SK-N-SH (cell line): ENCODE results near the gene ARL8A. TPM values are rescaled to one million over a fixed set of nuclear protein-coding genes. Genes with fewer than 3 reads are reported as not detected.
"Not testable (repeated sequence)": the region's sequence is repeated elsewhere in the genome, so short reads cannot be mapped to it uniquely, and the experiment has no call there.

Experiments
- CTCF ChIA-PET: fragments of 300-600, 350-600 bp; formaldehyde crosslinking; extraction: SDS; loops from one replicate; lab custom pipeline; 2021; lab: Yijun Ruan, JAX
- POLR2A ChIA-PET: fragments of 350-600 bp; sonication (Branson Sonifier 250); formaldehyde crosslinking; extraction: SDS; loops from one replicate; lab custom pipeline; 2020; ENCODE audit warnings: antibody characterized with exemption, inconsistent platforms; lab: Yijun Ruan, JAX
- DNase-seq: peaks from one replicate; pipeline ENCODE4 v3.0.0; 2012
- H2AFZ ChIP-seq: fragments of 200-600 bp; sonication (generic); 2 replicates; pipeline ENCODE4 v1.8.1; 2016; ENCODE audit warnings: antibody characterized with exemption, mild to moderate bottlenecking, low read depth
- H3F3A ChIP-seq: fragments of 200-600 bp; sonication (generic); replicated peaks from 2 replicates; pipeline ENCODE3; 2016; ENCODE audit warnings: antibody characterized with exemption, mild to moderate bottlenecking; ENCODE audit not compliant: insufficient read depth
- H3K27ac ChIP-seq, 2 experiments: fragments of 200-500 bp in 1 of 2; fragments of 200-600 bp in 1 of 2; sonication (Bioruptor generic) in 1 of 2; sonication (generic), shearing (Covaris generic) in 1 of 2; 2 replicates each; pipeline versions ENCODE4 v1.5.1 to v1.6.1; 2014 to 2016; ENCODE audit warnings: low read depth in 2 of 2, inconsistent platforms in 1 of 2, low read length in 1 of 2, mild to moderate bottlenecking in 1 of 2, mixed read lengths in 1 of 2
- H3K27me3 ChIP-seq: fragments of 200-600 bp; sonication (generic), shearing (Covaris generic); 2 replicates; pipeline ENCODE4 v1.6.1; 2016; ENCODE audit warnings: mixed run types; ENCODE audit not compliant: insufficient read depth
- H3K36me3 ChIP-seq, 2 experiments: fragments of 200-500 bp in 1 of 2; fragments of 200-600 bp in 1 of 2; sonication (Bioruptor generic) in 1 of 2; sonication (generic) in 1 of 2; replicated peaks in 1 of 2; 2 replicates each; pipeline versions ENCODE3 to v1.5.1; 2014 to 2016; ENCODE audit warnings: low read length in 1 of 2, mild to moderate bottlenecking in 1 of 2; ENCODE audit not compliant: insufficient read depth in 2 of 2, control insufficient read depth in 1 of 2
- H3K4me1 ChIP-seq, 2 experiments: fragments of 200-500 bp in 1 of 2; fragments of 200-600 bp in 1 of 2; sonication (Bioruptor generic) in 1 of 2; sonication (generic), shearing (Covaris generic) in 1 of 2; 2 replicates each; pipeline versions ENCODE4 v1.5.1 to v1.6.1; 2014 to 2016; ENCODE audit warnings: low read depth in 1 of 2, low read length in 1 of 2, mixed run types in 1 of 2; ENCODE audit not compliant: insufficient read depth in 2 of 2, control insufficient read depth in 1 of 2
- H3K4me2 ChIP-seq: fragments of 200-600 bp; sonication (generic), shearing (Covaris generic); 2 replicates; pipeline ENCODE4 v1.6.1; 2017; ENCODE audit warnings: mixed run types
- H3K4me3 ChIP-seq, 2 experiments: fragments of 200-500 bp in 1 of 2; fragments of 200-600 bp in 1 of 2; sonication (Bioruptor generic) in 1 of 2; sonication (generic), shearing (Covaris generic) in 1 of 2; 2 replicates each; pipeline versions ENCODE4 v1.5.1 to v1.8.1; 2014 to 2016; ENCODE audit warnings: low read depth in 2 of 2, inconsistent platforms in 1 of 2, low read length in 1 of 2, mild to moderate bottlenecking in 1 of 2, mixed read lengths in 1 of 2, moderate library complexity in 1 of 2
- H3K79me2 ChIP-seq: fragments of 200-600 bp; sonication (generic); 2 replicates; pipeline ENCODE4 v1.8.1; 2017; ENCODE audit warnings: mild to moderate bottlenecking; ENCODE audit not compliant: insufficient read depth
- H3K9ac ChIP-seq: fragments of 200-600 bp; sonication (generic); 2 replicates; pipeline ENCODE4 v1.6.1; 2017; ENCODE audit warnings: mixed run types
- H3K9me2 ChIP-seq: fragments of 200-600 bp; sonication (generic); 2 replicates; pipeline ENCODE4 v1.6.1; 2017; ENCODE audit warnings: mixed run types
- H3K9me3 ChIP-seq: fragments of 200-600 bp; sonication (generic); 2 replicates; pipeline ENCODE4 v1.6.1; 2017; ENCODE audit warnings: mixed run types, mild to moderate bottlenecking, moderate library complexity
- H4K20me1 ChIP-seq: fragments of 200-600 bp; sonication (generic); 2 replicates; pipeline ENCODE4 v1.6.1; 2017; ENCODE audit warnings: mild to moderate bottlenecking, mixed run types; ENCODE audit not compliant: insufficient read depth
- CHD2 ChIP-seq: fragments of 150-350 bp; IDR thresholded peaks from 2 replicates; pipeline ENCODE4 v1.6.1; 2018; ENCODE audit warnings: low read length; ENCODE audit not compliant: partially characterized antibody
- EP300 ChIP-seq, 2 experiments: IDR thresholded peaks; 2 replicates each; pipeline versions ENCODE4 v1.4.0 to v1.6.1; 2012; ENCODE audit warnings: borderline replicate concordance in 1 of 2, low read depth in 1 of 2, low read length in 1 of 2
- EZH2phosphoT487 ChIP-seq: fragments of 200-600 bp; sonication (generic); IDR thresholded peaks from 2 replicates; pipeline ENCODE4 v1.6.1; 2017; ENCODE audit warnings: low read depth, mixed run types, mild to moderate bottlenecking, antibody characterized with exemption, moderate library complexity, borderline replicate concordance
- FOXJ3 ChIP-seq: sonication (generic); formaldehyde crosslinking; IDR thresholded peaks from 2 replicates; pipeline ENCODE4 v1.5.1; 2020; ENCODE audit warnings: mild to moderate bottlenecking, missing genetic modification reagents
- FOXM1 ChIP-seq: IDR thresholded peaks from 2 replicates; pipeline ENCODE4 v1.4.0; 2012; ENCODE audit warnings: low read depth, mild to moderate bottlenecking
- MAX ChIP-seq: IDR thresholded peaks from 2 replicates; pipeline ENCODE4 v1.4.0; 2012; ENCODE audit warnings: low read depth
- MXI1 ChIP-seq: IDR thresholded peaks from 2 replicates; pipeline ENCODE4 v1.6.1; 2012; ENCODE audit warnings: mild to moderate bottlenecking, low read depth, low read length, improper control_type of control experiment
- NFIC ChIP-seq: IDR thresholded peaks from 2 replicates; pipeline ENCODE4 v1.4.0; 2012; ENCODE audit warnings: borderline replicate concordance
- POLR2AphosphoS5 ChIP-seq: IDR thresholded peaks from 2 replicates; pipeline ENCODE4 v1.6.1; 2012; ENCODE audit warnings: low read depth, low read length
- RCOR1 ChIP-seq: fragments of 150-350 bp; IDR thresholded peaks from 2 replicates; pipeline ENCODE4 v1.6.1; 2017; ENCODE audit warnings: antibody characterized with exemption, low read length
- RFX5 ChIP-seq: IDR thresholded peaks from 2 replicates; pipeline ENCODE4 v1.6.1; 2012; ENCODE audit warnings: mild to moderate bottlenecking, improper control_type of control experiment, low read length
- SIN3A ChIP-seq: IDR thresholded peaks from 2 replicates; pipeline ENCODE4 v1.6.1; 2012; ENCODE audit warnings: low read depth, mild to moderate bottlenecking, low read length, moderate library complexity, borderline replicate concordance
- TCF12 ChIP-seq: IDR thresholded peaks from 2 replicates; pipeline ENCODE4 v1.4.0; 2012
- TEAD4 ChIP-seq: IDR thresholded peaks from 2 replicates; pipeline ENCODE4 v1.4.0; 2012; ENCODE audit warnings: mild to moderate bottlenecking, borderline replicate concordance; ENCODE audit not compliant: insufficient read depth
- USF1 ChIP-seq: IDR thresholded peaks from 2 replicates; pipeline ENCODE4 v1.4.0; 2012; ENCODE audit warnings: low read depth, borderline replicate concordance
- USF2 ChIP-seq: fragments of 150-350 bp; IDR thresholded peaks from 2 replicates; pipeline ENCODE4 v1.6.1; 2017; ENCODE audit warnings: antibody characterized with exemption, low read length, low read depth, borderline replicate concordance
- YY1 ChIP-seq: IDR thresholded peaks from 2 replicates; pipeline ENCODE4 v1.4.0; 2012; ENCODE audit warnings: low read depth, mild to moderate bottlenecking
- WGBS: methylation state at CpG from one replicate; pipeline ENCODE4 v1.1.6; 2017; ENCODE audit warnings: low lambda C conversion rate; 5-methylcytosine and 5-hydroxymethylcytosine counted together
- polyA plus RNA-seq, 3 experiments: library from polyadenylated mRNA; depleted of rRNA; stranded (reverse); fragments of >200 nt; gene quantifications; 2 replicates each; pipeline ENCODE4 v1.2.3, GENCODE V29; 2012

The ARL8A gene
- polyA plus RNA-seq, 1 of the 3 experiments (the other 2 are of a cell fraction) = 66.9 TPM

GRCh38 chr1:202167708-202168415 lies 23.3 kb upstream of the ARL8A start:
- POLR2A ChIA-PET = no interaction called here
- Histone ChIP-seq H2AFZ (no peak overlapping the region), H3K36me3 (no peaks in the 10 kb centered on the region), H4K20me1 (no peaks in the 10 kb centered on the region), H3F3A (no peaks in the 10 kb centered on the region), H3K27ac (peak overlapping the region in 1 of 2 experiments; percentile 85; a peak in 2 of 4 replicates), H3K27me3 (no peaks in the 10 kb centered on the region), H3K4me1 (peaks cover 0 to 58% of the 10 kb centered on the region in 2 experiments; a peak in 1 of 4 replicates), H3K9ac (no peak overlapping the region), H3K79me2 (no peaks in the 10 kb centered on the region), H3K4me2 (no peak overlapping the region), H3K9me3 (no peaks in the 10 kb centered on the region), H3K4me3 (no peak overlapping the region), H3K9me2 (no peaks in the 10 kb centered on the region)
- 48% methylated on average over 9 of the region's 18 CpGs for WGBS
- peak; percentile 91 for DNase-seq
- CTCF ChIA-PET = interaction anchor here (1.0 to 3.3 kb wide), 4 partner anchors 13 to 148 kb away, joined by 3 to 11 read pairs (median 5); no protein-coding TSS in a partner anchor
- TF ChIP-seq YY1 (no peak), TCF12 (peak; percentile 74; the same call in 1 of the 2 replicates), SIN3A (peak; percentile 65; the same call in 1 of the 2 replicates), TEAD4 (no peak), RCOR1 (peak; percentile 70), NFIC (no peak), RFX5 (no peak), FOXJ3 (CRISPR knock-in tag) (peak; percentile 59; the same call in 1 of the 2 replicates), USF2 (peak; percentile 44; the same call in 1 of the 2 replicates), POLR2AphosphoS5 (no peak), MAX (peak; percentile 78), CHD2 (peak; percentile 70), EP300 (IDR thresholded peaks at IDR 0.05; ENCODE audit: borderline replicate concordance in 1 of 2, low read depth in 1 of 2, low read length in 1 of 2) (peak in 1 of 2 experiments; percentile 12; a peak in 1 of 4 replicates), FOXM1 (no peak), EZH2phosphoT487 (no peak), MXI1 (peak; percentile 99), USF1 (peak; percentile 51; the same call in 1 of the 2 replicates)

- H3K9me3 ChIP-seq, H3K79me2 ChIP-seq, H3K4me3 ChIP-seq, H2AFZ ChIP-seq, H3K36me3 ChIP-seq, DNase-seq, H3K27me3 ChIP-seq, H3F3A ChIP-seq, H3K9me2 ChIP-seq, POLR2A ChIA-PET, H3K27ac ChIP-seq, H4K20me1 ChIP-seq, H3K4me2 ChIP-seq, H3K9ac ChIP-seq: not testable (repeated sequence)
- 93% methylated on average over 13 of the region's 13 CpGs for WGBS
- CTCF ChIA-PET = interaction anchor here (0.7 to 3.3 kb wide), 6 partner anchors 12 to 48 kb away, joined by 3 to 11 read pairs (median 4); no protein-coding TSS in a partner anchor
- peaks cover 0 to 66% of the 10 kb centered on the region in 2 experiments; a peak in 1 of 4 replicates for H3K4me1 ChIP-seq
Measured at GRCh38 chr1:202167054-202167453, 22.5 kb upstream of the ARL8A start.
